ENCODE data around the gene TBC1D16. TPM values are rescaled to one million over a fixed set of nuclear protein-coding genes. Genes with fewer than 3 reads are reported as not detected.

TBC1D16 gene
- total RNA-seq, 1 donor = 37.8 TPM

- DNase-seq (ENCODE audit: low read depth) = no peak
- no peak for TF ChIP-seq CTCF (IDR thresholded peaks at IDR 0.05; ENCODE audit: insufficient read depth, low read length)
- H3K4me3 ChIP-seq (ENCODE audit: low read depth, low read length) = no peak overlapping the region
These were observed 10.0 kb upstream of the TBC1D16 start for GRCh38 chr17:80045703-80046102.

- TF ChIP-seq CTCF (IDR thresholded peaks at IDR 0.05; ENCODE audit: insufficient read depth, low read length) = no peak
- H3K4me3 ChIP-seq (ENCODE audit: low read depth, low read length) = no peak overlapping the region
- DNase-seq (ENCODE audit: low read depth) = no peak
These were observed 8.3 kb upstream of the TBC1D16 start for GRCh38 chr17:80043963-80044362.

- TF ChIP-seq CTCF (IDR thresholded peaks at IDR 0.05; ENCODE audit: insufficient read depth, low read length) = no peak
- DNase-seq (ENCODE audit: low read depth) = no peak
These were observed 1.2 kb upstream of the TBC1D16 start for GRCh38 chr17:80036715-80037477.

GRCh38 chr17:80035937-80036714, 454 bp upstream of the TBC1D16 start, which contains the start of gene CCDC40:
Gene CCDC40 (plus strand): TSS chr17:80036642. CDS start chr17:80036663, 21 bp downstream.
- TF ChIP-seq CTCF (IDR thresholded peaks at IDR 0.05; ENCODE audit: insufficient read depth, low read length) = peak; percentile 5
- peak within 1 kb of the TSS; percentile 87 for H3K4me3 ChIP-seq (ENCODE audit: low read depth, low read length)
- DNase-seq (ENCODE audit: low read depth) = peak; percentile 60

More at GRCh38 chr17:80036715-80037477, 1.2 kb upstream of the TBC1D16 start:
- peak overlapping the region; percentile 87 for H3K4me3 ChIP-seq (ENCODE audit: low read depth, low read length)

GRCh38 chr17:80034791-80035686, 633 bp downstream of the TBC1D16 start:
- peak; percentile 46 for DNase-seq (ENCODE audit: low read depth)
- TF ChIP-seq CTCF (IDR thresholded peaks at IDR 0.05; ENCODE audit: insufficient read depth, low read length) = no peak

GRCh38 chr17:80033840-80034239, 1.8 kb downstream of the TBC1D16 start:
- no peak for TF ChIP-seq CTCF (IDR thresholded peaks at IDR 0.05; ENCODE audit: insufficient read depth, low read length)
- no peak overlapping the region for H3K4me3 ChIP-seq (ENCODE audit: low read depth, low read length)
- no peak for DNase-seq (ENCODE audit: low read depth)

More at GRCh38 chr17:80034791-80035686, 633 bp downstream of the TBC1D16 start:
- peak overlapping the region; percentile 76 for H3K4me3 ChIP-seq (ENCODE audit: low read depth, low read length)

All from fibroblast of the aortic adventitia (primary cell).